ENCODE data around the gene EXOC3L4. TPM values are rescaled to one million over a fixed set of nuclear protein-coding genes. Genes with fewer than 3 reads are reported as not detected.

The EXOC3L4 gene
- total RNA-seq, 1 donor from 2014 or later, result 0.17 TPM

- no peak overlapping the region for H3K4me3 ChIP-seq (ENCODE audit: low read depth, low read length)
- DNase-seq (ENCODE audit: low read depth), result no peak
- peak; percentile 76 for TF ChIP-seq CTCF (conservative IDR thresholded peaks at IDR 0.05; ENCODE audit: low read depth, low read length)
These were observed 16.1 kb upstream of the EXOC3L4 start for GRCh38 chr14:103078420-103078749.

GRCh38 chr14:103078860-103079587, 15.5 kb upstream of the EXOC3L4 start:
- no peak for TF ChIP-seq CTCF (conservative IDR thresholded peaks at IDR 0.05; ENCODE audit: low read depth, low read length)
- no peak for DNase-seq (ENCODE audit: low read depth)

GRCh38 chr14:103081951-103082350, 12.6 kb upstream of the EXOC3L4 start:
- H3K4me3 ChIP-seq (ENCODE audit: low read depth, low read length), result no peak overlapping the region
- no peak for DNase-seq (ENCODE audit: low read depth)
- TF ChIP-seq CTCF (conservative IDR thresholded peaks at IDR 0.05; ENCODE audit: low read depth, low read length), result no peak

More at GRCh38 chr14:103078860-103079587, 15.5 kb upstream of the EXOC3L4 start:
- H3K4me3 ChIP-seq (ENCODE audit: low read depth, low read length), result no peak overlapping the region

- H3K4me3 ChIP-seq (ENCODE audit: low read depth, low read length), result peak within 1 kb of the TSS; percentile 42
- TF ChIP-seq CTCF (conservative IDR thresholded peaks at IDR 0.05; ENCODE audit: low read depth, low read length), result no peak
- DNase-seq (ENCODE audit: low read depth), result no peak
These were observed 10.3 kb upstream of the EXOC3L4 start, which contains the start of gene LBHD2 for GRCh38 chr14:103084021-103084919. Gene LBHD2, plus strand, starts transcription at chr14:103084210. Its CDS starts 1,803 bp downstream, at chr14:103086013.

- DNase-seq (ENCODE audit: low read depth), result no peak
- peak; percentile 39 for TF ChIP-seq CTCF (conservative IDR thresholded peaks at IDR 0.05; ENCODE audit: low read depth, low read length)
- H3K4me3 ChIP-seq (ENCODE audit: low read depth, low read length), result no peak overlapping the region
These were observed 9.1 kb upstream of the EXOC3L4 start for GRCh38 chr14:103085106-103086091.

GRCh38 chr14:103086771-103087342, 7.7 kb upstream of the EXOC3L4 start:
- TF ChIP-seq CTCF (conservative IDR thresholded peaks at IDR 0.05; ENCODE audit: low read depth, low read length), result no peak
- no peak overlapping the region for H3K4me3 ChIP-seq (ENCODE audit: low read depth, low read length)
- no peak for DNase-seq (ENCODE audit: low read depth)
